GM23338 (cell line): ENCODE results near the gene ADAMTS17. TPM values are rescaled to one million over a fixed set of nuclear protein-coding genes. Genes with fewer than 3 reads are reported as not detected.
A peak's percentile ranks its signal among the peaks of the same experiment; 100 is the strongest.

Experiments used
- ATAC-seq: fragments of 200-7000 bp; cut with Tn5 transposase; 3 replicates; pipeline ENCODE4 v1.9.1; 2020
- DNase-seq: peaks from one replicate; pipeline ENCODE4 v3.0.0-alpha.2; 2015; ENCODE audit warnings: low spot score
- H2AFZ ChIP-seq: fragments of 200-600 bp; sonication (generic); 2 replicates; pipeline ENCODE4 v1.8.0; 2016; ENCODE audit warnings: antibody characterized with exemption, mild to moderate bottlenecking, moderate library complexity
- H3F3A ChIP-seq: fragments of 200-600 bp; sonication (generic); replicated peaks from 2 replicates; pipeline ENCODE4 v1.8.0; 2017; ENCODE audit warnings: antibody characterized with exemption, mixed run types, low read depth
- H3K27ac ChIP-seq: fragments of 200-600 bp; sonication (generic); 2 replicates; pipeline ENCODE4 v1.6.1; 2016; ENCODE audit warnings: low read depth
- H3K27me3 ChIP-seq: fragments of 200-600 bp; sonication (generic); 2 replicates; pipeline ENCODE4 v1.8.0; 2016; ENCODE audit warnings: mild to moderate bottlenecking, mixed run types, moderate library complexity; ENCODE audit not compliant: insufficient read depth
- H3K36me3 ChIP-seq: fragments of 200-600 bp; sonication (generic); 2 replicates; pipeline ENCODE4 v1.8.0; 2016; ENCODE audit warnings: mild to moderate bottlenecking; ENCODE audit not compliant: insufficient read depth
- H3K4me1 ChIP-seq: fragments of 200-600 bp; sonication (generic); 2 replicates; pipeline ENCODE4 v1.8.0; 2016; ENCODE audit warnings: mild to moderate bottlenecking, moderate library complexity; ENCODE audit not compliant: insufficient read depth
- H3K4me2 ChIP-seq: fragments of 200-600 bp; sonication (generic); 2 replicates; pipeline ENCODE4 v1.7.1; 2017; ENCODE audit warnings: mixed run types
- H3K4me3 ChIP-seq: fragments of 200-600 bp; sonication (generic); 2 replicates; pipeline ENCODE4 v1.6.1; 2016; ENCODE audit warnings: mixed run types
- H3K79me2 ChIP-seq: fragments of 200-600 bp; sonication (generic); replicated peaks from 2 replicates; pipeline ENCODE4 v1.8.0; 2017; ENCODE audit warnings: mild to moderate bottlenecking; ENCODE audit not compliant: insufficient read depth
- H3K9me2 ChIP-seq: fragments of 200-600 bp; sonication (generic); 2 replicates; pipeline ENCODE4 v1.8.0; 2017; ENCODE audit not compliant: insufficient read depth
- H4K20me1 ChIP-seq: fragments of 200-600 bp; sonication (generic); replicated peaks from 2 replicates; pipeline ENCODE4 v1.8.0; 2017; ENCODE audit warnings: mild to moderate bottlenecking; ENCODE audit not compliant: insufficient read depth
- H3K27ac Mint-ChIP-seq: 2 replicates; pipeline ENCODE4 v1.8.0; 2020; ENCODE audit warnings: inconsistent platforms, mild to moderate bottlenecking, moderate library complexity, mixed read lengths
- H3K27me3 Mint-ChIP-seq: 3 replicates; pipeline ENCODE4 v1.8.0; 2022; ENCODE audit warnings: low read depth, mild to moderate bottlenecking, moderate library complexity, mixed read lengths, inconsistent platforms; ENCODE audit not compliant: insufficient read depth, poor library complexity
- H3K36me3 Mint-ChIP-seq: 3 replicates; pipeline ENCODE4 v1.8.0; 2021; ENCODE audit warnings: low read depth, mild to moderate bottlenecking, inconsistent platforms, moderate library complexity, mixed read lengths
- H3K4me1 Mint-ChIP-seq: 3 replicates; pipeline ENCODE4 v1.8.0; 2020; ENCODE audit warnings: mild to moderate bottlenecking, inconsistent platforms, mixed read lengths
- H3K4me3 Mint-ChIP-seq: 3 replicates; pipeline ENCODE4 v1.8.0; 2021; ENCODE audit warnings: moderate library complexity, mild to moderate bottlenecking, inconsistent platforms, mixed read lengths
- H3K9me3 Mint-ChIP-seq: 3 replicates; pipeline ENCODE4 v1.8.0; 2020; ENCODE audit warnings: moderate library complexity, mild to moderate bottlenecking, inconsistent platforms, mixed read lengths
- CREB1 ChIP-seq: fragments of 250-450 bp; sonication (Bioruptor Pico); IDR thresholded peaks from 2 replicates; pipeline ENCODE4 v1.5.0; 2020; ENCODE audit warnings: low read depth, mild to moderate bottlenecking, moderate library complexity
- CTCF ChIP-seq, 2 experiments: fragments of 200-600 bp in 1 of 2; sonication (generic) in 1 of 2; conservative IDR thresholded peaks; 2 replicates each; pipeline versions ENCODE4 v1.5.1 to v1.6.1; 2016 to 2017; ENCODE audit warnings: antibody characterized with exemption in 2 of 2, low read depth in 2 of 2, mild to moderate bottlenecking in 2 of 2, moderate library complexity in 1 of 2
- ETS1 ChIP-seq: IDR thresholded peaks from 2 replicates; pipeline ENCODE4 v1.6.1; 2016; ENCODE audit warnings: antibody characterized with exemption
- EZH2 ChIP-seq: fragments of 200-600 bp; sonication (generic); IDR thresholded peaks from one replicate; pipeline ENCODE4 v1.8.0; 2017; ENCODE audit warnings: antibody characterized with exemption, mild to moderate bottlenecking, low read depth; ENCODE audit not compliant: unreplicated experiment
- JUNB ChIP-seq: IDR thresholded peaks from one replicate; pipeline ENCODE4 v1.6.1; 2016; ENCODE audit warnings: antibody characterized with exemption; ENCODE audit not compliant: unreplicated experiment
- REST ChIP-seq: IDR thresholded peaks from one replicate; pipeline ENCODE4 v1.6.1; 2018; ENCODE audit warnings: antibody characterized with exemption; ENCODE audit not compliant: unreplicated experiment
- ZNF331 ChIP-seq: fragments of 250-450 bp; sonication (Bioruptor Pico); IDR thresholded peaks from 2 replicates; pipeline ENCODE4 v1.5.0; 2020; ENCODE audit warnings: low read depth, mild to moderate bottlenecking, moderate library complexity
- polyA plus RNA-seq: library from polyadenylated mRNA; unstranded; fragments of >200 nt; fragmentation: Nextera tagmentation; extraction: Ambion mirVana; gene quantifications from 2 replicates; pipeline ENCODE4 v1.2.1, GENCODE V29; 2016
- total RNA-seq: library from RNA; depleted of rRNA; stranded (reverse); fragments of >200 nt; shearing (Covaris generic); gene quantifications from 2 replicates; pipeline ENCODE4 v1.2.3, GENCODE V29; 2014

ADAMTS17 gene
- total and polyA plus RNA-seq, 2 experiments from 2014 or later: 0.60 to 3.8 TPM

- Histone ChIP-seq H2AFZ (no peak overlapping the region), H3K4me2 (no peak overlapping the region), H3K27me3 (no peaks in the 10 kb centered on the region), H3K4me1 (peaks cover 35% of the 10 kb centered on the region), H3K4me3 (no peak overlapping the region), H3K79me2 (no peaks in the 10 kb centered on the region), H3K9me2 (no peaks in the 10 kb centered on the region), H3F3A (peaks cover 15% of the 10 kb centered on the region), H3K27ac (no peak overlapping the region), H4K20me1 (no peaks in the 10 kb centered on the region), H3K36me3 (no peaks in the 10 kb centered on the region)
- no peak overlapping the region for H3K27ac Mint-ChIP-seq
- DNase-seq (peak; percentile 37), ATAC-seq (no peak)
- H3K36me3 Mint-ChIP-seq: no peaks in the 10 kb centered on the region
- TF ChIP-seq ZNF331 (CRISPR knock-in tag): no peak
- peak; percentile 68 to 73 for TF ChIP-seq CTCF (conservative IDR thresholded peaks at IDR 0.05; ENCODE audit: low read depth in 2 of 2)
- TF ChIP-seq REST: no peak
- no peaks in the 10 kb centered on the region; the same call in 2 of the 3 replicates for H3K9me3 Mint-ChIP-seq
- H3K4me1 Mint-ChIP-seq: peaks cover 44% of the 10 kb centered on the region
- peaks cover 7% of the 10 kb centered on the region for H3K27me3 Mint-ChIP-seq
- no peak overlapping the region for H3K4me3 Mint-ChIP-seq
Measured at GRCh38 chr15:99981191-99981647, 360.6 kb downstream of the ADAMTS17 start.

GRCh38 chr15:99980752-99981151 is 361.0 kb downstream of the ADAMTS17 start:
- H3K4me1 ChIP-seq: peaks cover 35% of the 10 kb centered on the region
- no peaks in the 10 kb centered on the region for H3K36me3 Mint-ChIP-seq
- no peak overlapping the region for H2AFZ ChIP-seq
- H3K27ac ChIP-seq: no peak overlapping the region
- H3K4me2 ChIP-seq: no peak overlapping the region
- H3K36me3 ChIP-seq: no peaks in the 10 kb centered on the region
- no peaks in the 10 kb centered on the region; the same call in 2 of the 3 replicates for H3K9me3 Mint-ChIP-seq
- no peaks in the 10 kb centered on the region for H3K9me2 ChIP-seq
- no peaks in the 10 kb centered on the region for H3K79me2 ChIP-seq
- H3K4me3 Mint-ChIP-seq: no peak overlapping the region
- no peak overlapping the region for H3K4me3 ChIP-seq
- H3K4me1 Mint-ChIP-seq: peaks cover 42% of the 10 kb centered on the region
- peaks cover 7% of the 10 kb centered on the region for H3K27me3 Mint-ChIP-seq
- H3K27me3 ChIP-seq: no peaks in the 10 kb centered on the region
- DNase-seq (no peak), ATAC-seq (no peak)
- peaks cover 15% of the 10 kb centered on the region for H3F3A ChIP-seq
- no peaks in the 10 kb centered on the region for H4K20me1 ChIP-seq
- H3K27ac Mint-ChIP-seq: no peak overlapping the region
- TF ChIP-seq ETS1 (no peak), CREB1 (CRISPR knock-in tag) (no peak), ZNF331 (CRISPR knock-in tag) (no peak), REST (no peak), JUNB (no peak), EZH2 (no peak)
